GM23338 (cell line): ENCODE results near the gene SCNN1G. TPM values are rescaled to one million over a fixed set of nuclear protein-coding genes. Genes with fewer than 3 reads are reported as not detected.

Experiments
- ATAC-seq: fragments of 200-7000 bp; cut with Tn5 transposase; 3 replicates; pipeline ENCODE4 v1.9.1; 2020
- DNase-seq: peaks from one replicate; pipeline ENCODE4 v3.0.0-alpha.2; 2015; ENCODE audit warnings: low spot score
- H2AFZ ChIP-seq: fragments of 200-600 bp; sonication (generic); 2 replicates; pipeline ENCODE4 v1.8.0; 2016; ENCODE audit warnings: antibody characterized with exemption, mild to moderate bottlenecking, moderate library complexity
- H3F3A ChIP-seq: fragments of 200-600 bp; sonication (generic); replicated peaks from 2 replicates; pipeline ENCODE4 v1.8.0; 2017; ENCODE audit warnings: antibody characterized with exemption, mixed run types, low read depth
- H3K27ac ChIP-seq: fragments of 200-600 bp; sonication (generic); 2 replicates; pipeline ENCODE4 v1.6.1; 2016; ENCODE audit warnings: low read depth
- H3K27me3 ChIP-seq: fragments of 200-600 bp; sonication (generic); 2 replicates; pipeline ENCODE4 v1.8.0; 2016; ENCODE audit warnings: mild to moderate bottlenecking, mixed run types, moderate library complexity; ENCODE audit not compliant: insufficient read depth
- H3K36me3 ChIP-seq: fragments of 200-600 bp; sonication (generic); 2 replicates; pipeline ENCODE4 v1.8.0; 2016; ENCODE audit warnings: mild to moderate bottlenecking; ENCODE audit not compliant: insufficient read depth
- H3K4me1 ChIP-seq: fragments of 200-600 bp; sonication (generic); 2 replicates; pipeline ENCODE4 v1.8.0; 2016; ENCODE audit warnings: mild to moderate bottlenecking, moderate library complexity; ENCODE audit not compliant: insufficient read depth
- H3K4me2 ChIP-seq: fragments of 200-600 bp; sonication (generic); 2 replicates; pipeline ENCODE4 v1.7.1; 2017; ENCODE audit warnings: mixed run types
- H3K4me3 ChIP-seq: fragments of 200-600 bp; sonication (generic); 2 replicates; pipeline ENCODE4 v1.6.1; 2016; ENCODE audit warnings: mixed run types
- H3K79me2 ChIP-seq: fragments of 200-600 bp; sonication (generic); replicated peaks from 2 replicates; pipeline ENCODE4 v1.8.0; 2017; ENCODE audit warnings: mild to moderate bottlenecking; ENCODE audit not compliant: insufficient read depth
- H3K9me2 ChIP-seq: fragments of 200-600 bp; sonication (generic); 2 replicates; pipeline ENCODE4 v1.8.0; 2017; ENCODE audit not compliant: insufficient read depth
- H4K20me1 ChIP-seq: fragments of 200-600 bp; sonication (generic); replicated peaks from 2 replicates; pipeline ENCODE4 v1.8.0; 2017; ENCODE audit warnings: mild to moderate bottlenecking; ENCODE audit not compliant: insufficient read depth
- H3K27ac Mint-ChIP-seq: 2 replicates; pipeline ENCODE4 v1.8.0; 2020; ENCODE audit warnings: inconsistent platforms, mild to moderate bottlenecking, moderate library complexity, mixed read lengths
- H3K27me3 Mint-ChIP-seq: 3 replicates; pipeline ENCODE4 v1.8.0; 2022; ENCODE audit warnings: low read depth, mild to moderate bottlenecking, moderate library complexity, mixed read lengths, inconsistent platforms; ENCODE audit not compliant: insufficient read depth, poor library complexity
- H3K36me3 Mint-ChIP-seq: 3 replicates; pipeline ENCODE4 v1.8.0; 2021; ENCODE audit warnings: low read depth, mild to moderate bottlenecking, inconsistent platforms, moderate library complexity, mixed read lengths
- H3K4me1 Mint-ChIP-seq: 3 replicates; pipeline ENCODE4 v1.8.0; 2020; ENCODE audit warnings: mild to moderate bottlenecking, inconsistent platforms, mixed read lengths
- H3K4me3 Mint-ChIP-seq: 3 replicates; pipeline ENCODE4 v1.8.0; 2021; ENCODE audit warnings: moderate library complexity, mild to moderate bottlenecking, inconsistent platforms, mixed read lengths
- H3K9me3 Mint-ChIP-seq: 3 replicates; pipeline ENCODE4 v1.8.0; 2020; ENCODE audit warnings: moderate library complexity, mild to moderate bottlenecking, inconsistent platforms, mixed read lengths
- CREB1 ChIP-seq: fragments of 250-450 bp; sonication (Bioruptor Pico); IDR thresholded peaks from 2 replicates; pipeline ENCODE4 v1.5.0; 2020; ENCODE audit warnings: low read depth, mild to moderate bottlenecking, moderate library complexity
- EZH2 ChIP-seq: fragments of 200-600 bp; sonication (generic); IDR thresholded peaks from one replicate; pipeline ENCODE4 v1.8.0; 2017; ENCODE audit warnings: antibody characterized with exemption, mild to moderate bottlenecking, low read depth; ENCODE audit not compliant: unreplicated experiment
- POLR2AphosphoS5 ChIP-seq: IDR thresholded peaks from 2 replicates; pipeline ENCODE4 v1.6.1; 2016; ENCODE audit warnings: antibody characterized with exemption, low read depth
- REST ChIP-seq: IDR thresholded peaks from one replicate; pipeline ENCODE4 v1.6.1; 2018; ENCODE audit warnings: antibody characterized with exemption; ENCODE audit not compliant: unreplicated experiment
- STAT1 ChIP-seq: IDR thresholded peaks from one replicate; pipeline ENCODE4 v1.6.1; 2016; ENCODE audit warnings: antibody characterized with exemption; ENCODE audit not compliant: unreplicated experiment
- ZNF114 ChIP-seq: fragments of 250-450 bp; sonication (Bioruptor Pico); IDR thresholded peaks from 2 replicates; pipeline ENCODE4 v1.5.0; 2020; ENCODE audit warnings: mild to moderate bottlenecking, moderate library complexity
- ZNF331 ChIP-seq: fragments of 250-450 bp; sonication (Bioruptor Pico); IDR thresholded peaks from 2 replicates; pipeline ENCODE4 v1.5.0; 2020; ENCODE audit warnings: low read depth, mild to moderate bottlenecking, moderate library complexity
- ZNF462 ChIP-seq: fragments of 250-450 bp; sonication (Bioruptor Pico); IDR thresholded peaks from 2 replicates; pipeline ENCODE4 v1.5.0; 2020; ENCODE audit warnings: mild to moderate bottlenecking, moderate library complexity
- polyA plus RNA-seq: library from polyadenylated mRNA; unstranded; fragments of >200 nt; fragmentation: Nextera tagmentation; extraction: Ambion mirVana; gene quantifications from 2 replicates; pipeline ENCODE4 v1.2.1, GENCODE V29; 2016
- total RNA-seq: library from RNA; depleted of rRNA; stranded (reverse); fragments of >200 nt; shearing (Covaris generic); gene quantifications from 2 replicates; pipeline ENCODE4 v1.2.3, GENCODE V29; 2014
- TF ChIP-seq, protein P1 (sequence below): IDR thresholded peaks from 2 replicates; pipeline ENCODE4 v1.6.1; 2016; ENCODE audit warnings: antibody characterized with exemption
- TF ChIP-seq, protein P2 (sequence below), 2 experiments: fragments of 200-600 bp in 1 of 2; sonication (generic) in 1 of 2; conservative IDR thresholded peaks; 2 replicates each; pipeline versions ENCODE4 v1.5.1 to v1.6.1; 2016 to 2017; ENCODE audit warnings: antibody characterized with exemption in 2 of 2, low read depth in 2 of 2, mild to moderate bottlenecking in 2 of 2, moderate library complexity in 1 of 2

SCNN1G gene
- total and polyA plus RNA-seq, 2 experiments from 2014 or later: 0.97 to 1.1 TPM

- peak; percentile 98 for DNase-seq
- no peak within 1 kb of the TSS for H3K27ac ChIP-seq
Measured at GRCh38 chr16:23149267-23149992, 33.1 kb upstream of the SCNN1G start, which contains the start of gene USP31. TSS of gene USP31 (minus strand) at chr16:23149452. CDS start at chr16:23149270, 182 bp downstream.

More at GRCh38 chr16:23149267-23149992, 33.1 kb upstream of the SCNN1G start, which contains the start of gene USP31:
- no peak for TF ChIP-seq STAT1
- TF ChIP-seq POLR2AphosphoS5: peak; percentile 23; the same call in 1 of the 2 replicates
- TF ChIP-seq, protein P1, sequence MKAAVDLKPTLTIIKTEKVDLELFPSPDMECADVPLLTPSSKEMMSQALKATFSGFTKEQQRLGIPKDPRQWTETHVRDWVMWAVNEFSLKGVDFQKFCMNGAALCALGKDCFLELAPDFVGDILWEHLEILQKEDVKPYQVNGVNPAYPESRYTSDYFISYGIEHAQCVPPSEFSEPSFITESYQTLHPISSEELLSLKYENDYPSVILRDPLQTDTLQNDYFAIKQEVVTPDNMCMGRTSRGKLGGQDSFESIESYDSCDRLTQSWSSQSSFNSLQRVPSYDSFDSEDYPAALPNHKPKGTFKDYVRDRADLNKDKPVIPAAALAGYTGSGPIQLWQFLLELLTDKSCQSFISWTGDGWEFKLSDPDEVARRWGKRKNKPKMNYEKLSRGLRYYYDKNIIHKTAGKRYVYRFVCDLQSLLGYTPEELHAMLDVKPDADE: peak; percentile 88
- no peak for TF ChIP-seq EZH2
- TF ChIP-seq ZNF331 (CRISPR knock-in tag): no peak
- TF ChIP-seq CREB1 (CRISPR knock-in tag): peak; percentile 80
- no peak for TF ChIP-seq ZNF462 (CRISPR knock-in tag)
- TF ChIP-seq, protein P2, sequence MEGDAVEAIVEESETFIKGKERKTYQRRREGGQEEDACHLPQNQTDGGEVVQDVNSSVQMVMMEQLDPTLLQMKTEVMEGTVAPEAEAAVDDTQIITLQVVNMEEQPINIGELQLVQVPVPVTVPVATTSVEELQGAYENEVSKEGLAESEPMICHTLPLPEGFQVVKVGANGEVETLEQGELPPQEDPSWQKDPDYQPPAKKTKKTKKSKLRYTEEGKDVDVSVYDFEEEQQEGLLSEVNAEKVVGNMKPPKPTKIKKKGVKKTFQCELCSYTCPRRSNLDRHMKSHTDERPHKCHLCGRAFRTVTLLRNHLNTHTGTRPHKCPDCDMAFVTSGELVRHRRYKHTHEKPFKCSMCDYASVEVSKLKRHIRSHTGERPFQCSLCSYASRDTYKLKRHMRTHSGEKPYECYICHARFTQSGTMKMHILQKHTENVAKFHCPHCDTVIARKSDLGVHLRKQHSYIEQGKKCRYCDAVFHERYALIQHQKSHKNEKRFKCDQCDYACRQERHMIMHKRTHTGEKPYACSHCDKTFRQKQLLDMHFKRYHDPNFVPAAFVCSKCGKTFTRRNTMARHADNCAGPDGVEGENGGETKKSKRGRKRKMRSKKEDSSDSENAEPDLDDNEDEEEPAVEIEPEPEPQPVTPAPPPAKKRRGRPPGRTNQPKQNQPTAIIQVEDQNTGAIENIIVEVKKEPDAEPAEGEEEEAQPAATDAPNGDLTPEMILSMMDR (conservative IDR thresholded peaks at IDR 0.05; ENCODE audit: low read depth in 2 of 2): no peak
- peak; percentile 91 for TF ChIP-seq ZNF114 (CRISPR knock-in tag)
- TF ChIP-seq REST: no peak
- Mint-ChIP-seq H3K36me3 (peaks cover 5% of the 10 kb centered on the region; the same call in 1 of the 3 replicates), H3K27me3 (peaks cover 6% of the 10 kb centered on the region), H3K4me1 (peaks cover 33% of the 10 kb centered on the region), H3K9me3 (no peaks in the 10 kb centered on the region; the same call in 2 of the 3 replicates), H3K4me3 (peak within 1 kb of the TSS; percentile 94), H3K27ac (no peak within 1 kb of the TSS)
- H3K9me2 ChIP-seq: no peaks in the 10 kb centered on the region
- no peaks in the 10 kb centered on the region for H3K36me3 ChIP-seq
- peaks cover 22% of the 10 kb centered on the region for H4K20me1 ChIP-seq
- ATAC-seq: peak; percentile 96
- peak within 1 kb of the TSS; percentile 100 for H2AFZ ChIP-seq
- peak within 1 kb of the TSS; percentile 86 for H3K4me3 ChIP-seq
- H3K27me3 ChIP-seq: peaks cover 8% of the 10 kb centered on the region; the same call in 1 of the 2 replicates
- H3K79me2 ChIP-seq: peaks cover 39% of the 10 kb centered on the region
- no peaks in the 10 kb centered on the region for H3F3A ChIP-seq
- peak within 1 kb of the TSS; percentile 91 for H3K4me2 ChIP-seq
- H3K4me1 ChIP-seq: peaks cover 31% of the 10 kb centered on the region
